K562 (cell line): Measurements from ENCODE around the gene CASP2. TPM values are rescaled to one million over a fixed set of nuclear protein-coding genes. Genes with fewer than 3 reads are reported as not detected.
A peak's percentile ranks its signal among the peaks of the same experiment; 100 is the strongest.

Experiments used
- CEBPG ChIP-seq, 3 experiments: fragments of 200-800 bp in 1 of 3; sonication (Bioruptor generic) in 1 of 3; sonication (generic) in 1 of 3; formaldehyde crosslinking in 1 of 3; IDR thresholded peaks in 2 of 3; conservative IDR thresholded peaks in 1 of 3; 2 replicates each; pipeline versions ENCODE4 v1.6.1 to v1.8.0; 2016 to 2022; ENCODE audit warnings: missing compliant biosample characterization in 2 of 3, missing genetic modification characterization in 2 of 3, mild to moderate bottlenecking in 1 of 3, missing genetic modification reagents in 1 of 3
- CXXC5 ChIP-seq: fragments of 250-450 bp; sonication (Bioruptor Pico); IDR thresholded peaks from 2 replicates; pipeline ENCODE4 v1.8.0; 2022; ENCODE audit warnings: inconsistent platforms, mild to moderate bottlenecking, moderate library complexity
- DPF2 ChIP-seq: fragments of 450-650 bp; IDR thresholded peaks from 2 replicates; pipeline ENCODE4 v1.6.1; 2016
- FOXJ2 ChIP-seq: fragments of 200-800 bp; sonication (Bioruptor generic); IDR thresholded peaks from 2 replicates; pipeline ENCODE4 v1.6.1; 2016; ENCODE audit warnings: missing genetic modification characterization, missing compliant biosample characterization
- HDAC1 ChIP-seq, 2 experiments: fragments of 450-650 bp; IDR thresholded peaks; 2 replicates each; pipeline ENCODE4 v1.6.1; 2016 to 2017; ENCODE audit warnings: inconsistent platforms in 1 of 2, mild to moderate bottlenecking in 1 of 2, moderate library complexity in 1 of 2
- HDAC2 ChIP-seq: fragments of 450-650 bp; IDR thresholded peaks from 2 replicates; pipeline ENCODE4 v1.6.1; 2016; ENCODE audit warnings: mild to moderate bottlenecking
- KDM1A ChIP-seq, 2 experiments: fragments of 450-650 bp; IDR thresholded peaks; 2 replicates each; pipeline ENCODE4 v1.6.1; 2016; ENCODE audit warnings: mild to moderate bottlenecking in 2 of 2
- MLLT1 ChIP-seq, 2 experiments: fragments of 450-650 bp; IDR thresholded peaks; 2 replicates each; pipeline ENCODE4 v1.6.1; 2016
- MNT ChIP-seq, 2 experiments: fragments of 450-650 bp; conservative IDR thresholded peaks; 2 replicates each; pipeline ENCODE4 v1.6.1; 2017; ENCODE audit warnings: mild to moderate bottlenecking in 2 of 2, moderate library complexity in 2 of 2
- SMARCE1 ChIP-seq: fragments of 450-650 bp; IDR thresholded peaks from 2 replicates; pipeline ENCODE4 v1.7.1; 2016; ENCODE audit warnings: mild to moderate bottlenecking
- SOX6 ChIP-seq: fragments of 450-650 bp; IDR thresholded peaks from 2 replicates; pipeline ENCODE4 v1.6.1; 2014; ENCODE audit warnings: mild to moderate bottlenecking
- TBL1XR1 ChIP-seq, 2 experiments: IDR thresholded peaks; 2 replicates each; pipeline ENCODE4 v1.6.1; 2012; ENCODE audit warnings: improper control_type of control experiment in 2 of 2, low read length in 2 of 2, mild to moderate bottlenecking in 1 of 2
- TEAD1 ChIP-seq, 2 experiments: fragments of 450-650 bp in 1 of 2; sonication (generic) in 1 of 2; formaldehyde crosslinking; IDR thresholded peaks; 2 replicates each; pipeline versions ENCODE4 v1.4.0 to v1.8.0; 2020 to 2022; ENCODE audit warnings: mild to moderate bottlenecking in 2 of 2, missing genetic modification reagents in 1 of 2
- ZNF583 ChIP-seq: fragments of 250-450 bp; sonication (Bioruptor Pico); IDR thresholded peaks from 2 replicates; pipeline ENCODE4 v1.4.0; 2020
- ZNF79 ChIP-seq: fragments of 250-450 bp; sonication (Bioruptor Pico); IDR thresholded peaks from 2 replicates; pipeline ENCODE4 v1.4.0; 2020; ENCODE audit warnings: low read depth, mild to moderate bottlenecking, moderate library complexity
- polyA plus RNA-seq, 8 experiments: library from polyadenylated mRNA; depleted of rRNA in 4 of 8; stranded (reverse) in 5 of 8; unstranded in 3 of 8; fragments of >200 nt; fragmentation: Nextera tagmentation in 2 of 8; fragmentation: Illumina TruSeq in 1 of 8; extraction: Ambion mirVana in 2 of 8; extraction: Trizol in 1 of 8; gene quantifications; 2 replicates each; pipeline versions ENCODE4 v1.2.1 to v1.2.3, GENCODE V29; 2011 to 2014; ENCODE audit warnings: inconsistent platforms in 1 of 8, missing spikeins in 1 of 8
- total RNA-seq, 7 experiments: library from RNA; depleted of rRNA in 6 of 7; stranded (reverse); fragments of >200 nt in 6 of 7; fragmentation: Illumina TruSeq in 2 of 7; extraction: Trizol in 2 of 7; gene quantifications; 2 replicates each; pipeline versions ENCODE4 v1.2.1 to v1.2.3, GENCODE V29; 2011 to 2021; ENCODE audit warnings: low replicate concordance in 1 of 7
- TF ChIP-seq, protein P1 (sequence below): fragments of 450-650 bp; IDR thresholded peaks from 2 replicates; pipeline ENCODE4 v1.6.1; 2016; ENCODE audit warnings: antibody characterized with exemption
- TF ChIP-seq, protein P2 (sequence below): fragments of 200-800 bp; sonication (Bioruptor generic); IDR thresholded peaks from 2 replicates; pipeline ENCODE4 v1.6.1; 2016; ENCODE audit warnings: missing genetic modification characterization, missing compliant biosample characterization
- TF ChIP-seq, protein P3 (sequence below): fragments of 450-650 bp; IDR thresholded peaks from 2 replicates; pipeline ENCODE4 v1.6.1; 2016; ENCODE audit warnings: low read depth, mild to moderate bottlenecking, moderate library complexity

CASP2 gene
- total and polyA plus RNA-seq, 9 of the 15 experiments (the other 6 are each of a cell fraction or from before 2014, with no cell fraction given), result 18.8 to 64.9 (median 24.1) TPM

- TF ChIP-seq TBL1XR1 (IDR thresholded peaks at IDR 0.05; ENCODE audit: low read length in 2 of 2) (0 out of 4 replicates have a peak, but pooled peaks of 1 of the 2 experiments have one; percentile 54), FOXJ2 (tag) (0 out of 2 replicates have a peak, but pooled peaks have one; percentile 37), TEAD1 (CRISPR knock-in tag; IDR thresholded peaks at IDR 0.05) (peak in 1 of 2 experiments; percentile 80; a peak in 1 of 4 replicates), SOX6 (peak; percentile 71; the same call in 1 of the 2 replicates), HDAC2 (peak; percentile 22; the same call in 1 of the 2 replicates), CXXC5 (no peak), SMARCE1 (peak; percentile 73; the same call in 1 of the 2 replicates), ZNF79 (CRISPR knock-in tag) (peak; percentile 90), MNT (conservative IDR thresholded peaks at IDR 0.05) (0 out of 4 replicates have a peak, but pooled peaks of 1 of the 2 experiments have one; percentile 5), KDM1A (IDR thresholded peaks at IDR 0.05) (peak; percentile 90 to 93), MLLT1 (IDR thresholded peaks at IDR 0.05) (peak in 1 of 2 experiments; percentile 56; a peak in 1 of 4 replicates), CEBPG (CRISPR knock-in tag; IDR thresholded peaks at IDR 0.05) (no peak), CEBPG (tag; conservative IDR thresholded peaks at IDR 0.05 in 1 of 2, IDR thresholded peaks at IDR 0.05 in 1 of 2) (0 out of 4 replicates have a peak, but pooled peaks of 1 of the 2 experiments have one; percentile 26), ZNF583 (CRISPR knock-in tag) (peak; percentile 74; the same call in 1 of the 2 replicates), DPF2 (peak; percentile 59; the same call in 1 of the 2 replicates), HDAC1 (IDR thresholded peaks at IDR 0.05) (peak in 1 of 2 experiments; percentile 73; a peak in 2 of 4 replicates)
- TF ChIP-seq, protein P1, sequence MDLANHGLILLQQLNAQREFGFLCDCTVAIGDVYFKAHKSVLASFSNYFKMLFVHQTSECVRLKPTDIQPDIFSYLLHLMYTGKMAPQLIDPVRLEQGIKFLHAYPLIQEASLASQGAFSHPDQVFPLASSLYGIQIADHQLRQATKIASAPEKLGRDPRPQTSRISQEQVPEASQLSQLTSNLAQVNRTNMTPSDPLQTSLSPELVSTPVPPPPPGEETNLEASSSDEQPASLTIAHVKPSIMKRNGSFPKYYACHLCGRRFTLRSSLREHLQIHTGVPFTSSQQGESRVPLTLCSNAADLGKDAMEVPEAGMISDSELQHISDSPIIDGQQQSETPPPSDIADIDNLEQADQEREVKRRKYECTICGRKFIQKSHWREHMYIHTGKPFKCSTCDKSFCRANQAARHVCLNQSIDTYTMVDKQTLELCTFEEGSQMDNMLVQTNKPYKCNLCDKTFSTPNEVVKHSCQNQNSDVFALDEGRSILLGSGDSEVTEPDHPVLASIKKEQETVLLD, result 0 out of 2 replicates have a peak, but pooled peaks have one; percentile 9
- TF ChIP-seq, protein P2, sequence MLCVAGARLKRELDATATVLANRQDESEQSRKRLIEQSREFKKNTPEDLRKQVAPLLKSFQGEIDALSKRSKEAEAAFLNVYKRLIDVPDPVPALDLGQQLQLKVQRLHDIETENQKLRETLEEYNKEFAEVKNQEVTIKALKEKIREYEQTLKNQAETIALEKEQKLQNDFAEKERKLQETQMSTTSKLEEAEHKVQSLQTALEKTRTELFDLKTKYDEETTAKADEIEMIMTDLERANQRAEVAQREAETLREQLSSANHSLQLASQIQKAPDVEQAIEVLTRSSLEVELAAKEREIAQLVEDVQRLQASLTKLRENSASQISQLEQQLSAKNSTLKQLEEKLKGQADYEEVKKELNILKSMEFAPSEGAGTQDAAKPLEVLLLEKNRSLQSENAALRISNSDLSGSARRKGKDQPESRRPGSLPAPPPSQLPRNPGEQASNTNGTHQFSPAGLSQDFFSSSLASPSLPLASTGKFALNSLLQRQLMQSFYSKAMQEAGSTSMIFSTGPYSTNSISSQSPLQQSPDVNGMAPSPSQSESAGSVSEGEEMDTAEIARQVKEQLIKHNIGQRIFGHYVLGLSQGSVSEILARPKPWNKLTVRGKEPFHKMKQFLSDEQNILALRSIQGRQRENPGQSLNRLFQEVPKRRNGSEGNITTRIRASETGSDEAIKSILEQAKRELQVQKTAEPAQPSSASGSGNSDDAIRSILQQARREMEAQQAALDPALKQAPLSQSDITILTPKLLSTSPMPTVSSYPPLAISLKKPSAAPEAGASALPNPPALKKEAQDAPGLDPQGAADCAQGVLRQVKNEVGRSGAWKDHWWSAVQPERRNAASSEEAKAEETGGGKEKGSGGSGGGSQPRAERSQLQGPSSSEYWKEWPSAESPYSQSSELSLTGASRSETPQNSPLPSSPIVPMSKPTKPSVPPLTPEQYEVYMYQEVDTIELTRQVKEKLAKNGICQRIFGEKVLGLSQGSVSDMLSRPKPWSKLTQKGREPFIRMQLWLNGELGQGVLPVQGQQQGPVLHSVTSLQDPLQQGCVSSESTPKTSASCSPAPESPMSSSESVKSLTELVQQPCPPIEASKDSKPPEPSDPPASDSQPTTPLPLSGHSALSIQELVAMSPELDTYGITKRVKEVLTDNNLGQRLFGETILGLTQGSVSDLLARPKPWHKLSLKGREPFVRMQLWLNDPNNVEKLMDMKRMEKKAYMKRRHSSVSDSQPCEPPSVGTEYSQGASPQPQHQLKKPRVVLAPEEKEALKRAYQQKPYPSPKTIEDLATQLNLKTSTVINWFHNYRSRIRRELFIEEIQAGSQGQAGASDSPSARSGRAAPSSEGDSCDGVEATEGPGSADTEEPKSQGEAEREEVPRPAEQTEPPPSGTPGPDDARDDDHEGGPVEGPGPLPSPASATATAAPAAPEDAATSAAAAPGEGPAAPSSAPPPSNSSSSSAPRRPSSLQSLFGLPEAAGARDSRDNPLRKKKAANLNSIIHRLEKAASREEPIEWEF (CRISPR knock-in tag), result no peak
- TF ChIP-seq, protein P3, sequence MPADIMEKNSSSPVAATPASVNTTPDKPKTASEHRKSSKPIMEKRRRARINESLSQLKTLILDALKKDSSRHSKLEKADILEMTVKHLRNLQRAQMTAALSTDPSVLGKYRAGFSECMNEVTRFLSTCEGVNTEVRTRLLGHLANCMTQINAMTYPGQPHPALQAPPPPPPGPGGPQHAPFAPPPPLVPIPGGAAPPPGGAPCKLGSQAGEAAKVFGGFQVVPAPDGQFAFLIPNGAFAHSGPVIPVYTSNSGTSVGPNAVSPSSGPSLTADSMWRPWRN, result peak; percentile 57
These were observed 32.6 kb upstream of the CASP2 start (continued) for GRCh38 chr7:143255564-143255963.
